Neural cell (in vitro differentiated cells): ENCODE results near the gene CHM. TPM values are rescaled to one million over a fixed set of nuclear protein-coding genes. Genes with fewer than 3 reads are reported as not detected.

Experiments
- H2AFZ ChIP-seq: fragments of 200-600, 300-800 bp; sonication (generic), shearing (Covaris generic); 2 replicates; pipeline ENCODE4 v1.6.0; 2014; ENCODE audit warnings: low read depth, mild to moderate bottlenecking, antibody characterized with exemption, low read length, moderate library complexity
- H3F3A ChIP-seq: fragments of 200-600 bp; shearing (Covaris generic); 2 replicates; pipeline ENCODE4 v1.6.1; 2016; ENCODE audit warnings: mild to moderate bottlenecking, moderate library complexity, mixed read lengths, antibody characterized with exemption, low read length; ENCODE audit not compliant: insufficient read depth, poor library complexity, severe bottlenecking
- H3K27ac ChIP-seq: fragments of 200-600, 300-800 bp; sonication (generic), shearing (Covaris generic); 2 replicates; pipeline ENCODE4 v1.5.1; 2014; ENCODE audit warnings: mild to moderate bottlenecking, low read length, moderate library complexity
- H3K27me3 ChIP-seq: fragments of 300-800, 200-600 bp; sonication (generic), shearing (Covaris generic); 2 replicates; pipeline ENCODE4 v1.6.0; 2014; ENCODE audit warnings: mild to moderate bottlenecking, low read depth, low read length, moderate library complexity; ENCODE audit not compliant: insufficient read depth
- H3K36me3 ChIP-seq: fragments of 300-800, 200-600 bp; sonication (generic), shearing (Covaris generic); 2 replicates; pipeline ENCODE4 v1.5.1; 2014; ENCODE audit warnings: mild to moderate bottlenecking, antibody characterized with exemption, low read length, moderate library complexity; ENCODE audit not compliant: insufficient read depth
- H3K4me2 ChIP-seq: fragments of 300-800, 200-600 bp; sonication (generic), shearing (Covaris generic); 2 replicates; pipeline ENCODE4 v1.6.0; 2014; ENCODE audit warnings: mild to moderate bottlenecking, low read length
- H3K4me3 ChIP-seq: fragments of 300-800, 200-600 bp; sonication (generic), shearing (Covaris generic); 2 replicates; pipeline ENCODE4 v1.5.1; 2014; ENCODE audit warnings: mild to moderate bottlenecking, low read length, moderate library complexity
- H3K79me2 ChIP-seq: fragments of 200-600 bp; shearing (Covaris generic); replicated peaks from 2 replicates; pipeline ENCODE4 v1.6.0; 2014; ENCODE audit warnings: mild to moderate bottlenecking, low read length, moderate library complexity; ENCODE audit not compliant: insufficient read depth
- H3K9ac ChIP-seq: fragments of 300-800, 200-600 bp; sonication (generic), shearing (Covaris generic); 2 replicates; pipeline ENCODE4 v1.6.1; 2016; ENCODE audit warnings: mild to moderate bottlenecking, low read length, mixed read lengths
- H3K9me2 ChIP-seq: fragments of 200-600 bp; shearing (Covaris generic); 2 replicates; pipeline ENCODE4 v1.6.1; 2016; ENCODE audit warnings: mild to moderate bottlenecking, low read length, mixed read lengths; ENCODE audit not compliant: insufficient read depth
- H3K9me3 ChIP-seq: fragments of 200-600, 300-800 bp; sonication (generic), shearing (Covaris generic); 2 replicates; pipeline ENCODE4 v1.6.1; 2016; ENCODE audit warnings: mild to moderate bottlenecking, mixed run types, low read length, moderate library complexity, mixed read lengths
- H4K20me1 ChIP-seq: fragments of 200-600 bp; shearing (Covaris generic); 2 replicates; pipeline ENCODE4 v1.6.1; 2016; ENCODE audit warnings: mild to moderate bottlenecking, mixed run types; ENCODE audit not compliant: insufficient read depth
- EP300 ChIP-seq: fragments of 450-650 bp; conservative IDR thresholded peaks from 2 replicates; pipeline ENCODE4 v1.6.1; 2014; ENCODE audit warnings: antibody characterized with exemption, mild to moderate bottlenecking, moderate library complexity; ENCODE audit not compliant: poor library complexity, severe bottlenecking
- EZH2 ChIP-seq: fragments of 200-600, 300-800 bp; shearing (Covaris generic), sonication (generic); IDR thresholded peaks from 2 replicates; pipeline ENCODE4 v1.6.1; 2014; ENCODE audit warnings: antibody characterized with exemption, low read length, borderline replicate concordance, mild to moderate bottlenecking; ENCODE audit not compliant: insufficient read depth, poor library complexity, severe bottlenecking
- MXI1 ChIP-seq: fragments of 450-650 bp; conservative IDR thresholded peaks from 2 replicates; pipeline ENCODE4 v1.6.1; 2014; ENCODE audit warnings: antibody characterized with exemption, mild to moderate bottlenecking; ENCODE audit not compliant: poor library complexity, severe bottlenecking
- POLR2AphosphoS5 ChIP-seq: IDR thresholded peaks from 2 replicates; pipeline ENCODE4 v1.6.1; 2012
- RAD21 ChIP-seq: fragments of 450-650 bp; conservative IDR thresholded peaks from 2 replicates; pipeline ENCODE4 v1.6.1; 2014; ENCODE audit warnings: antibody characterized with exemption, mild to moderate bottlenecking, moderate library complexity
- SMC3 ChIP-seq: fragments of 450-650 bp; conservative IDR thresholded peaks from 2 replicates; pipeline ENCODE4 v1.6.1; 2014; ENCODE audit warnings: antibody characterized with exemption, mild to moderate bottlenecking, moderate library complexity; ENCODE audit not compliant: poor library complexity
- TAF1 ChIP-seq: IDR thresholded peaks from 2 replicates; pipeline ENCODE4 v1.6.1; 2012; ENCODE audit warnings: low read depth
- polyA plus RNA-seq: library from polyadenylated mRNA; depleted of rRNA; stranded (reverse); fragments of >200 nt; gene quantifications from 2 replicates; pipeline ENCODE4 v1.2.3, GENCODE V29; 2014
- TF ChIP-seq, protein P1 (sequence below): IDR thresholded peaks from 2 replicates; pipeline ENCODE4 v1.6.1; 2012; ENCODE audit warnings: borderline replicate concordance
- TF ChIP-seq, protein P2 (sequence below): fragments of 450-650 bp; IDR thresholded peaks from 2 replicates; pipeline ENCODE4 v1.5.1; 2014; ENCODE audit warnings: antibody characterized with exemption, mild to moderate bottlenecking, moderate library complexity; ENCODE audit not compliant: poor library complexity, severe bottlenecking

CHM gene
- polyA plus RNA-seq, 1 donor from 2014 or later = 20.3 TPM

DNA sequence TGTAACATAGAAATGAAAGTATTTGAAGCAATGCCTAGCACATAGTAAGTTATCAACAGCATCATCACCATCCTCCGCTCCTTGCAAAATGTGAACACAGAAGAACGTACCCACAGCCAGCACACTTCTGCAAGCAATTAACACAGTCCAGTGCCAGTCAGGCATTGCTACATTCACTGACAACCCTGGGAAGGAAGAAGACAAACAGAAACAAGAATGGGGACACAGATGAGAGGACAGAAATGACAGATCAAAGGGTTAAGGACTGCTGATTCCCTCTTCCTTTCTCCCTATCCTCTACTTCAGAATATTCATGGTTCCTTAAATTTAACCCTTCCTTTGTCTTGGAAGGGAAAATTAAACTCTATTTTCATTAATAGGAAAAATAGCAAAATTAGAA is 53.1 kb downstream of the CHM start:
- H3K9me2 ChIP-seq = no peaks in the 10 kb centered on the region
- H3K9me3 ChIP-seq = no peaks in the 10 kb centered on the region
- H3K4me3 ChIP-seq = no peak overlapping the region
- no peaks in the 10 kb centered on the region for H3K27me3 ChIP-seq
- H3K4me2 ChIP-seq = no peak overlapping the region
- H3F3A ChIP-seq = no peaks in the 10 kb centered on the region
- no peaks in the 10 kb centered on the region for H4K20me1 ChIP-seq
- H3K27ac ChIP-seq = no peak overlapping the region
- TF ChIP-seq POLR2AphosphoS5 = no peak
- no peak for TF ChIP-seq RAD21
- TF ChIP-seq SMC3 = no peak
- no peak for TF ChIP-seq EZH2
- no peak for TF ChIP-seq TAF1
- TF ChIP-seq EP300 = no peak
- TF ChIP-seq, protein P1, sequence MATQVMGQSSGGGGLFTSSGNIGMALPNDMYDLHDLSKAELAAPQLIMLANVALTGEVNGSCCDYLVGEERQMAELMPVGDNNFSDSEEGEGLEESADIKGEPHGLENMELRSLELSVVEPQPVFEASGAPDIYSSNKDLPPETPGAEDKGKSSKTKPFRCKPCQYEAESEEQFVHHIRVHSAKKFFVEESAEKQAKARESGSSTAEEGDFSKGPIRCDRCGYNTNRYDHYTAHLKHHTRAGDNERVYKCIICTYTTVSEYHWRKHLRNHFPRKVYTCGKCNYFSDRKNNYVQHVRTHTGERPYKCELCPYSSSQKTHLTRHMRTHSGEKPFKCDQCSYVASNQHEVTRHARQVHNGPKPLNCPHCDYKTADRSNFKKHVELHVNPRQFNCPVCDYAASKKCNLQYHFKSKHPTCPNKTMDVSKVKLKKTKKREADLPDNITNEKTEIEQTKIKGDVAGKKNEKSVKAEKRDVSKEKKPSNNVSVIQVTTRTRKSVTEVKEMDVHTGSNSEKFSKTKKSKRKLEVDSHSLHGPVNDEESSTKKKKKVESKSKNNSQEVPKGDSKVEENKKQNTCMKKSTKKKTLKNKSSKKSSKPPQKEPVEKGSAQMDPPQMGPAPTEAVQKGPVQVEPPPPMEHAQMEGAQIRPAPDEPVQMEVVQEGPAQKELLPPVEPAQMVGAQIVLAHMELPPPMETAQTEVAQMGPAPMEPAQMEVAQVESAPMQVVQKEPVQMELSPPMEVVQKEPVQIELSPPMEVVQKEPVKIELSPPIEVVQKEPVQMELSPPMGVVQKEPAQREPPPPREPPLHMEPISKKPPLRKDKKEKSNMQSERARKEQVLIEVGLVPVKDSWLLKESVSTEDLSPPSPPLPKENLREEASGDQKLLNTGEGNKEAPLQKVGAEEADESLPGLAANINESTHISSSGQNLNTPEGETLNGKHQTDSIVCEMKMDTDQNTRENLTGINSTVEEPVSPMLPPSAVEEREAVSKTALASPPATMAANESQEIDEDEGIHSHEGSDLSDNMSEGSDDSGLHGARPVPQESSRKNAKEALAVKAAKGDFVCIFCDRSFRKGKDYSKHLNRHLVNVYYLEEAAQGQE = no peak
- no peak for TF ChIP-seq MXI1
- TF ChIP-seq, protein P2, sequence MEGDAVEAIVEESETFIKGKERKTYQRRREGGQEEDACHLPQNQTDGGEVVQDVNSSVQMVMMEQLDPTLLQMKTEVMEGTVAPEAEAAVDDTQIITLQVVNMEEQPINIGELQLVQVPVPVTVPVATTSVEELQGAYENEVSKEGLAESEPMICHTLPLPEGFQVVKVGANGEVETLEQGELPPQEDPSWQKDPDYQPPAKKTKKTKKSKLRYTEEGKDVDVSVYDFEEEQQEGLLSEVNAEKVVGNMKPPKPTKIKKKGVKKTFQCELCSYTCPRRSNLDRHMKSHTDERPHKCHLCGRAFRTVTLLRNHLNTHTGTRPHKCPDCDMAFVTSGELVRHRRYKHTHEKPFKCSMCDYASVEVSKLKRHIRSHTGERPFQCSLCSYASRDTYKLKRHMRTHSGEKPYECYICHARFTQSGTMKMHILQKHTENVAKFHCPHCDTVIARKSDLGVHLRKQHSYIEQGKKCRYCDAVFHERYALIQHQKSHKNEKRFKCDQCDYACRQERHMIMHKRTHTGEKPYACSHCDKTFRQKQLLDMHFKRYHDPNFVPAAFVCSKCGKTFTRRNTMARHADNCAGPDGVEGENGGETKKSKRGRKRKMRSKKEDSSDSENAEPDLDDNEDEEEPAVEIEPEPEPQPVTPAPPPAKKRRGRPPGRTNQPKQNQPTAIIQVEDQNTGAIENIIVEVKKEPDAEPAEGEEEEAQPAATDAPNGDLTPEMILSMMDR = no peak
- H3K36me3 ChIP-seq = no peaks in the 10 kb centered on the region
- H3K79me2 ChIP-seq = no peaks in the 10 kb centered on the region
- H2AFZ ChIP-seq = no peak overlapping the region
- no peak overlapping the region for H3K9ac ChIP-seq

DNA sequence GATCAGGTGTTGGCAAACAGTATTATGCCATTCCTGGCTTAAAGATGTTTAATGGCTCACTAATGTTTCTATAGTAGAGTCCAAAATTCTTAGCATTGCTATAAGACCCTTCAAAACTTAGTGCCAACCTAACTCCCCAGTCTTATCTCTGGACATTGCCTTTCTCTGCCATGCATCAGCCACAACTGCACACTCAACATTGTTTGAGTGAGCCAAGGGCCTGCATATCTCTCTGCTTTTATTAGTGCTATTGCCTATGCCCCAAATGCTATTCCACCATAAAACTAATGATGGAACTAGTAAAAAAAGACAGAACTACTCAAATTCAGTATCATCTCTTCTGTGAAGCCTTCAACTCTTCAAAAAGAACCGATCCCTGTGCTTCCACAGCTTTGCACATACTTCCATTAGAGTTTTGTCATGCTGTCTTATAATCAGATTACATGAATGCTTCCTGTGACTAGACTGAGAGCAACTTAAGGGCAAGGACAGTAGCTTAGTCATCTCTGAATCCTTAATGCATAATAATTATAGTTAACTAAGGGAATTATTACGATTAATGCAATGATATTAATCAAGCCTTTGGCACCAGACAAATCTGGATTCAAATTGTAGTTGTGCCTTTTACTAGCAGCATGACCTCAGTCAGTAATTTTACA is 53.7 kb downstream of the CHM start:
- Histone ChIP-seq H3K9me2 (no peaks in the 10 kb centered on the region), H3K27me3 (no peaks in the 10 kb centered on the region), H4K20me1 (no peaks in the 10 kb centered on the region), H3K9me3 (no peaks in the 10 kb centered on the region), H3K27ac (no peak overlapping the region), H3K79me2 (no peaks in the 10 kb centered on the region), H2AFZ (no peak overlapping the region), H3F3A (no peaks in the 10 kb centered on the region), H3K36me3 (no peaks in the 10 kb centered on the region), H3K9ac (no peak overlapping the region), H3K4me3 (no peak overlapping the region), H3K4me2 (no peak overlapping the region)
- no peak for TF ChIP-seq POLR2AphosphoS5
- TF ChIP-seq EP300 = no peak
- TF ChIP-seq, protein P2 = no peak
